Ovary (tissue), 3 donors: Measurements from ENCODE around the gene GPC3.

Experiments used
- CTCF ChIP-seq, 3 donors: fragments of 450-650 bp in 2 of 3; fragments of 200-600 bp in 1 of 3; IDR thresholded peaks; one replicate each; pipeline versions ENCODE4 v1.5.1 to v1.8.0; 2016 to 2022; ENCODE audit warnings: antibody characterized with exemption in 3 of 3, mild to moderate bottlenecking in 1 of 3
- EP300 ChIP-seq: sonication (generic); formaldehyde crosslinking; IDR thresholded peaks from one replicate; pipeline ENCODE4 v1.6.1; 2017; ENCODE audit warnings: antibody characterized with exemption
- POLR2A ChIP-seq: fragments of 450-650 bp; IDR thresholded peaks from one replicate; pipeline ENCODE4 v1.6.1; 2017; ENCODE audit warnings: antibody characterized with exemption, mild to moderate bottlenecking, moderate library complexity
- donor health status: DM: no; HTN: no; CAD: no.

DNA sequence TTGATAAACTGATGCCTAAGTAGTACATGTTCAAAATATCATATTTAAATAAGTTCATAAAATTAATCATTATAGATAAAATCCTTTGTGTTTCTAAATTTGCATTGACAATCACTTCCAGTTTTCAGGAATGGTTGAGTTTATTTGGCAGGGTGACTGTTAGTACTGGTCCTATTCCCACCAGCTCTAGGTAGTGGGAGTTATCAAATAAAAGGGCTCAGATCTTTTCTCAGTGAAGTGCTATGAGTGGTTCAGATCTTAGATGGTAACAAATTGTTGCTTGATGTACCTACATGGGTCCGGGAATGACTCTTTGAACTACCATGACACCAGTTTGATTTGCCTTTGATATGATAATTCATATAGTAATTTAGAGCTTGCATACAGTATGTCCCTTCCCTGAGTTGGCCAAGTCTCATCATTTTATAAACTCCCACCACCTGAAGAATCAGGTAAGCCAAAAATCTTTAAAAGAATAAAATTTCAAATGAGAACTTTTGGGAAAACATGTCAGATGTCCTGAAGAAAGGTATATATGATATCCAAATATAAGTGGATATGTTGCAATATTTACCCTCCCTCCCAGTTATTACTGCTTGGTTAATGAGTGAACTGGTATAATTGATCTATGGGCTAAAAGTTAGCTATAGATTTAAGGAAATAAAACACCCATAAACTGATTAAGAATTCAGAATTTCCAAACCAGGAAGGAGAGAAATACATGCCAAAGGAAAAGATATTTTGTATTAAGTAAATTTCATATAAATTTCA lies 28.6 kb downstream of the GPC3 start:
- TF ChIP-seq CTCF (IDR thresholded peaks at IDR 0.05): no peak
- TF ChIP-seq POLR2A: no peak
- no peak for TF ChIP-seq EP300
